ENCODE measurements around the gene TOB1.

- TF ChIP-seq ZNF274 (IDR thresholded peaks at IDR 0.05; ENCODE audit: low read depth, low read length), result no peak
- TF ChIP-seq SUZ12 (IDR thresholded peaks at IDR 0.05; ENCODE audit: extremely low read depth, insufficient read depth, insufficient read length), result no peak
- no peak for TF ChIP-seq YY1 (IDR thresholded peaks at IDR 0.05; ENCODE audit: insufficient read depth, insufficient read length)
Measured at GRCh38 chr17:50865060-50865867, 890 bp downstream of the TOB1 start.

Measured in NT2/D1 (cell line).